CD14-positive monocyte (primary cell): ENCODE results near the gene KYNU. TPM values are rescaled to one million over a fixed set of nuclear protein-coding genes. Genes with fewer than 3 reads are reported as not detected.

ENCODE experiments used
- DNase-seq, 3 donors: peaks; one replicate each; pipeline ENCODE4 v3.0.0-alpha.2; 2011 to 2022
- H2AFZ ChIP-seq: 2 replicates; pipeline ENCODE4 v1.6.0; 2012; ENCODE audit warnings: mild to moderate bottlenecking, low read depth, low read length, inconsistent platforms; ENCODE audit not compliant: insufficient read depth, poor library complexity, severe bottlenecking
- H3K27ac ChIP-seq, 2 donors: 1 replicate in 1 of 2; 2 replicates in 1 of 2; pipeline ENCODE4 v1.5.1; 2012 to 2013; ENCODE audit warnings: low read length in 2 of 2, control low read depth in 1 of 2, inconsistent platforms in 1 of 2, low read depth in 1 of 2, mild to moderate bottlenecking in 1 of 2
- H3K27me3 ChIP-seq, 2 donors: one replicate each; pipeline versions ENCODE4 v1.6.0 to v1.6.1; 2011 to 2013; ENCODE audit warnings: low read length in 2 of 2; ENCODE audit not compliant: control insufficient read depth in 2 of 2, insufficient read depth in 2 of 2
- H3K36me3 ChIP-seq, 2 donors: replicated peaks in 1 of 2; 1 replicate in 1 of 2; 2 replicates in 1 of 2; pipeline versions ENCODE4 v1.5.1 to v1.6.1; 2012 to 2013; ENCODE audit warnings: low read length in 2 of 2, control low read depth in 1 of 2, inconsistent platforms in 1 of 2, mild to moderate bottlenecking in 1 of 2; ENCODE audit not compliant: insufficient read depth in 2 of 2, control insufficient read depth in 1 of 2
- H3K4me1 ChIP-seq, 2 donors: 1 replicate in 1 of 2; 2 replicates in 1 of 2; pipeline versions ENCODE4 v1.5.1 to v1.6.1; 2012 to 2013; ENCODE audit warnings: low read length in 2 of 2, control low read depth in 1 of 2, inconsistent platforms in 1 of 2, mild to moderate bottlenecking in 1 of 2, moderate library complexity in 1 of 2; ENCODE audit not compliant: insufficient read depth in 2 of 2, control insufficient read depth in 1 of 2
- H3K4me2 ChIP-seq: replicated peaks from 2 replicates; pipeline ENCODE3; 2012; ENCODE audit warnings: low read length, moderate library complexity, mild to moderate bottlenecking; ENCODE audit not compliant: poor library complexity, severe bottlenecking; ENCODE audit errors: extremely low read depth
- H3K4me3 ChIP-seq, 3 experiments: fragments of 200-600 bp in 1 of 3; sonication (generic) in 1 of 3; replicated peaks in 1 of 3; 1 replicate in 2 of 3; 2 replicates in 1 of 3; pipeline ENCODE4 v1.5.1; 2011 to 2013; ENCODE audit warnings: low read length in 3 of 3, mild to moderate bottlenecking in 3 of 3, control low read depth in 2 of 3, low read depth in 2 of 3, inconsistent platforms in 1 of 3, moderate library complexity in 1 of 3
- H3K79me2 ChIP-seq: 2 replicates; pipeline ENCODE4 v1.6.0; 2012; ENCODE audit warnings: mild to moderate bottlenecking, control low read depth, inconsistent platforms, low read length, moderate library complexity; ENCODE audit not compliant: insufficient read depth
- H3K9ac ChIP-seq: 2 replicates; pipeline ENCODE4 v1.6.0; 2017; ENCODE audit warnings: low read length, mild to moderate bottlenecking; ENCODE audit not compliant: insufficient read depth, poor library complexity, severe bottlenecking
- H3K9me3 ChIP-seq, 2 donors: replicated peaks in 1 of 2; 1 replicate in 1 of 2; 2 replicates in 1 of 2; pipeline versions ENCODE4 v1.5.1 to v1.6.1; 2012 to 2013; ENCODE audit warnings: low read length in 2 of 2, control low read depth in 1 of 2; ENCODE audit not compliant: control insufficient read depth in 1 of 2, insufficient read depth in 1 of 2
- H4K20me1 ChIP-seq: 2 replicates; pipeline ENCODE4 v1.6.0; 2012; ENCODE audit warnings: mild to moderate bottlenecking, low read length, control low read depth, moderate library complexity; ENCODE audit not compliant: insufficient read depth
- H3K27ac Mint-ChIP-seq, 7 donors: one replicate each; pipeline ENCODE4 v1.8.0; 2020; ENCODE audit warnings: mild to moderate bottlenecking in 7 of 7, mixed read lengths in 7 of 7, moderate library complexity in 6 of 7, inconsistent platforms in 2 of 7
- H3K27me3 Mint-ChIP-seq, 3 donors: one replicate each; pipeline ENCODE4 v1.8.0; 2021 to 2022; ENCODE audit warnings: low read depth in 3 of 3, mild to moderate bottlenecking in 3 of 3, mixed read lengths in 3 of 3, moderate library complexity in 3 of 3, inconsistent platforms in 1 of 3
- H3K36me3 Mint-ChIP-seq, 2 donors: one replicate each; pipeline ENCODE4 v1.8.0; 2020; ENCODE audit warnings: mixed read lengths in 2 of 2, inconsistent platforms in 1 of 2, mild to moderate bottlenecking in 1 of 2
- H3K4me1 Mint-ChIP-seq: one replicate; pipeline ENCODE4 v1.8.0; 2020; ENCODE audit warnings: mild to moderate bottlenecking, mixed read lengths
- H3K4me3 Mint-ChIP-seq, 2 donors: one replicate each; pipeline ENCODE4 v1.8.0; 2020; ENCODE audit warnings: mild to moderate bottlenecking in 2 of 2, mixed read lengths in 2 of 2, moderate library complexity in 1 of 2
- H3K9me3 Mint-ChIP-seq, 7 donors: one replicate each; pipeline ENCODE4 v1.8.0; 2020 to 2022; ENCODE audit warnings: mixed read lengths in 7 of 7, mild to moderate bottlenecking in 6 of 7, moderate library complexity in 6 of 7, inconsistent platforms in 2 of 7
- CTCF ChIP-seq: fragments of 200-600 bp; IDR thresholded peaks from one replicate; pipeline ENCODE4 v1.8.0; 2022; ENCODE audit warnings: antibody characterized with exemption, mild to moderate bottlenecking
- WGBS: methylation state at CpG from one replicate; pipeline ENCODE4 v1.1.5; 2013; ENCODE audit warnings: missing lambda C conversion rate; ENCODE audit not compliant: insufficient coverage; 5-methylcytosine and 5-hydroxymethylcytosine counted together
- intact Hi-C, 2 donors: fragments of 100-400 bp; cut with micrococcal nuclease; formaldehyde crosslinking; loops; one replicate each; pipeline versions ENCODE4 v1.15.0 to v1.15.1; 2023
- polyA plus RNA-seq, 3 donors: library from polyadenylated mRNA; depleted of rRNA in 1 of 3; unstranded in 2 of 3; stranded (reverse) in 1 of 3; fragments of 300-500 nt in 2 of 3; fragments of >200 nt in 1 of 3; fragmentation: Illumina TruSeq in 2 of 3; gene quantifications; 1 replicate in 2 of 3; 2 replicates in 1 of 3; pipeline ENCODE4 v1.2.3, GENCODE V29; 2012 to 2021

The KYNU gene
- polyA plus RNA-seq, 3 donors, result 40.7 to 132 (median 131) TPM

DNA sequence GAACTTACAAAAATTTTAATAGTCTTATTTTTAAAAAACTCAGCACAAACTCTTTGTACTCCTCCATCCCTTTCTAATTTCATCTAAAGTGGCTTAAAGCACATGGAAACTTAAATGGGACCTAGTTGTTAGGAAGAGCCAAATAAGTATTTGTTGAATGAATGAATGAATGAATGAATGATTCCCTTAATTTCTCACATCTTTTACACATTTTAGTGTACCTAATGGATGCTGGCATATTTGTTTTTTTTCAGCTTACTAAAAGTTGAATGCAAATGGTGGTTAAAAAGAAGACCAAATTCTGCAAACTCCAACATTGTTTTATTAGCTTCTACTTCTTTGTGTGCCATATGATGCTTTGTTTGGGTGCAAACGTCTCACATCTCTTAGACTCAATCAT is 89.6 kb downstream of the KYNU start:
- Mint-ChIP-seq H3K4me3 (no peak overlapping the region), H3K27me3 (peaks cover 0 to 2% (median 0%) of the 10 kb centered on the region in 3 donors), H3K36me3 (peaks cover 68 to 87% of the 10 kb centered on the region in 2 donors), H3K4me1 (no peaks in the 10 kb centered on the region), H3K9me3 (peaks cover 2 to 14% (median 7%) of the 10 kb centered on the region in 7 donors), H3K27ac (no peak overlapping the region)
- intact Hi-C loops, result no loop called here
- Histone ChIP-seq H3K9me3 (peaks cover 0 to 5% of the 10 kb centered on the region in 2 donors), H3K4me1 (no peaks in the 10 kb centered on the region), H3K4me2 (no peak overlapping the region), H3K27me3 (no peaks in the 10 kb centered on the region), H4K20me1 (peaks cover 23% of the 10 kb centered on the region), H3K27ac (no peak overlapping the region), H3K36me3 (peaks cover 74 to 98% of the 10 kb centered on the region in 2 donors), H3K79me2 (no peaks in the 10 kb centered on the region), H3K9ac (no peak overlapping the region), H3K4me3 (no peak overlapping the region), H2AFZ (no peak overlapping the region)
- WGBS, result no CpG with 5 or more reads among the region's 1 CpG
- TF ChIP-seq CTCF, result no peak
- DNase-seq, result no peak

- no peak for TF ChIP-seq CTCF
- no peaks in the 10 kb centered on the region for H3K4me1 Mint-ChIP-seq
- H3K9me3 ChIP-seq, result no peaks in the 10 kb centered on the region
- H3K4me1 ChIP-seq, result no peaks in the 10 kb centered on the region
- no peak overlapping the region for H2AFZ ChIP-seq
- peaks cover 0 to 1% (median 0%) of the 10 kb centered on the region in 3 donors for H3K27me3 Mint-ChIP-seq
- no peak overlapping the region for H3K4me3 Mint-ChIP-seq
- no peak overlapping the region for H3K4me3 ChIP-seq
- no peak overlapping the region for H3K4me2 ChIP-seq
- no peaks in the 10 kb centered on the region for H3K79me2 ChIP-seq
- peaks cover 33 to 86% of the 10 kb centered on the region in 2 donors for H3K36me3 ChIP-seq
- DNase-seq, result no peak
- no peaks in the 10 kb centered on the region for H3K9me3 Mint-ChIP-seq
- peaks cover 57 to 75% of the 10 kb centered on the region in 2 donors for H3K36me3 Mint-ChIP-seq
- H3K27me3 ChIP-seq, result no peaks in the 10 kb centered on the region
- H3K27ac Mint-ChIP-seq, result peak overlapping the region in 4 of 7 donors; percentile 13 to 85 (median 52)
- WGBS, result no CpG with 5 or more reads among the region's 4 CpGs
- no peak overlapping the region for H3K27ac ChIP-seq
- no peak overlapping the region for H3K9ac ChIP-seq
- intact Hi-C loops, result no loop called here
- peaks cover 48% of the 10 kb centered on the region for H4K20me1 ChIP-seq
These were observed 95.8 kb downstream of the KYNU start for GRCh38 chr2:142973160-142973821.
